H1 (cell line): ENCODE data around the gene CEBPA. TPM values are rescaled to one million over a fixed set of nuclear protein-coding genes. Genes with fewer than 3 reads are reported as not detected.

Experiments
- CTCF ChIA-PET: fragments of 300-600 bp; sonication (Branson Sonifier 250); formaldehyde crosslinking; loops from one replicate; lab custom pipeline; 2021; ENCODE audit not compliant: partially characterized antibody; lab: Charles Lee
- POLR2A ChIA-PET: fragments of 300-600 bp; sonication (Branson Sonifier 250); formaldehyde crosslinking; loops from one replicate; lab custom pipeline; 2021; ENCODE audit warnings: inconsistent platforms; ENCODE audit not compliant: partially characterized antibody; lab: Charles Lee
- DNase-seq, 2 experiments: peaks; one replicate each; pipeline versions ENCODE4 v3.0.0 to v3.0.0-alpha.2; 2010 to 2022; ENCODE audit warnings: low spot score in 2 of 2, low read depth in 1 of 2, mixed read lengths in 1 of 2
- FAIRE-seq: peaks from 2 replicates; lab custom pipeline; 2011; peaks lifted over from hg19 to GRCh38; lab: Jason Lieb, UNC
- H2AFZ ChIP-seq: 2 replicates; pipeline ENCODE4 v1.8.1; 2012; ENCODE audit warnings: low read length, inconsistent platforms
- H2AK5ac ChIP-seq: 2 replicates; pipeline ENCODE4 v1.6.1; 2013; ENCODE audit warnings: low read depth, low read length
- H2BK120ac ChIP-seq: replicated peaks from 2 replicates; pipeline ENCODE3; 2013; ENCODE audit warnings: low read depth, low read length, inconsistent platforms
- H2BK12ac ChIP-seq: 2 replicates; pipeline ENCODE4 v1.6.1; 2013; ENCODE audit warnings: low read depth, low read length
- H2BK15ac ChIP-seq: 2 replicates; pipeline ENCODE4 v1.6.1; 2013; ENCODE audit warnings: low read length
- H2BK20ac ChIP-seq: 2 replicates; pipeline ENCODE4 v1.6.1; 2013; ENCODE audit warnings: low read length
- H2BK5ac ChIP-seq: 2 replicates; pipeline ENCODE4 v1.6.1; 2013; ENCODE audit warnings: low read depth, low read length
- H3K14ac ChIP-seq: 2 replicates; pipeline ENCODE4 v1.6.1; 2013; ENCODE audit warnings: inconsistent platforms; ENCODE audit not compliant: insufficient read length
- H3K18ac ChIP-seq: 2 replicates; pipeline ENCODE4 v1.6.1; 2013; ENCODE audit warnings: low read length; ENCODE audit errors: extremely low read depth
- H3K23ac ChIP-seq: 2 replicates; pipeline ENCODE4 v1.6.1; 2013; ENCODE audit warnings: inconsistent platforms; ENCODE audit not compliant: insufficient read length
- H3K23me2 ChIP-seq: 2 replicates; pipeline ENCODE4 v1.6.1; 2013; ENCODE audit warnings: low read depth, low read length
- H3K27ac ChIP-seq: 2 replicates; pipeline ENCODE4 v1.6.1; 2011; ENCODE audit warnings: low read depth, low read length, inconsistent platforms
- H3K27me3 ChIP-seq, 4 experiments: replicated peaks in 1 of 4; 1 replicate in 1 of 4; 2 replicates in 3 of 4; pipeline versions ENCODE4 v1.6.1 to v1.8.1; 2011 to 2013; ENCODE audit warnings: low read length in 3 of 4, mild to moderate bottlenecking in 3 of 4, inconsistent platforms in 2 of 4, mixed read lengths in 2 of 4, moderate library complexity in 1 of 4; ENCODE audit not compliant: control insufficient read depth in 3 of 4, insufficient read depth in 3 of 4; ENCODE audit errors: extremely low read depth in 1 of 4
- H3K36me3 ChIP-seq, 4 experiments: 2 replicates each; pipeline versions ENCODE4 v1.6.1 to v1.8.1; 2011 to 2013; ENCODE audit warnings: mild to moderate bottlenecking in 4 of 4, low read length in 3 of 4, moderate library complexity in 2 of 4, control low read depth in 1 of 4, inconsistent platforms in 1 of 4; ENCODE audit not compliant: insufficient read depth in 4 of 4, control insufficient read depth in 2 of 4
- H3K4ac ChIP-seq: replicated peaks from 2 replicates; pipeline ENCODE3; 2013; ENCODE audit warnings: low read length, low read depth, mixed read lengths, inconsistent platforms; ENCODE audit not compliant: insufficient read length
- H3K4me1 ChIP-seq, 4 experiments: replicated peaks in 1 of 4; 1 replicate in 1 of 4; 2 replicates in 3 of 4; pipeline versions ENCODE4 v1.6.1 to v1.8.1; 2011 to 2013; ENCODE audit warnings: low read length in 3 of 4, inconsistent platforms in 2 of 4, mixed read lengths in 1 of 4; ENCODE audit not compliant: insufficient read depth in 4 of 4, control insufficient read depth in 3 of 4
- H3K4me2 ChIP-seq, 2 experiments: 2 replicates each; pipeline versions ENCODE4 v1.6.1 to v1.8.1; 2011 to 2013; ENCODE audit warnings: low read depth in 2 of 2, low read length in 2 of 2, control low read depth in 1 of 2, inconsistent platforms in 1 of 2, mild to moderate bottlenecking in 1 of 2; ENCODE audit not compliant: insufficient read depth in 1 of 2
- H3K4me3 ChIP-seq, 4 experiments: fragments of 200-600, 300-600 bp in 1 of 4; sonication (generic), shearing (Covaris generic), sonication (Bioruptor Twin) in 1 of 4; 2 replicates each; pipeline versions ENCODE4 v1.5.1 to v1.8.1; 2011 to 2016; ENCODE audit warnings: low read length in 4 of 4, low read depth in 3 of 4, control low read depth in 2 of 4, inconsistent platforms in 2 of 4, mild to moderate bottlenecking in 2 of 4, mixed read lengths in 1 of 4, moderate library complexity in 1 of 4; ENCODE audit not compliant: insufficient read depth in 2 of 4; ENCODE audit errors: extremely low read depth in 1 of 4
- H3K56ac ChIP-seq: replicated peaks from 2 replicates; pipeline ENCODE3; 2013; ENCODE audit warnings: low read depth, mild to moderate bottlenecking, mixed read lengths, low read length, inconsistent platforms; ENCODE audit not compliant: insufficient read length
- H3K79me1 ChIP-seq: 2 replicates; pipeline ENCODE4 v1.6.1; 2013; ENCODE audit warnings: low read depth, low read length, control low read depth
- H3K79me2 ChIP-seq, 2 experiments: 2 replicates each; pipeline versions ENCODE4 v1.6.1 to v1.8.1; 2012 to 2013; ENCODE audit warnings: low read length in 2 of 2, mild to moderate bottlenecking in 2 of 2, inconsistent platforms in 1 of 2; ENCODE audit not compliant: insufficient read depth in 2 of 2, control insufficient read depth in 1 of 2
- H3K9ac ChIP-seq, 4 experiments: replicated peaks in 1 of 4; 1 replicate in 1 of 4; 2 replicates in 3 of 4; pipeline versions ENCODE4 v1.6.1 to v1.8.1; 2011 to 2013; ENCODE audit warnings: low read depth in 3 of 4, low read length in 3 of 4, control low read depth in 2 of 4, mild to moderate bottlenecking in 2 of 4, moderate library complexity in 2 of 4, inconsistent platforms in 1 of 4; ENCODE audit errors: extremely low read depth in 1 of 4
- H3K9me3 ChIP-seq, 2 experiments: 2 replicates each; pipeline versions ENCODE4 v1.6.1 to v1.8.1; 2012 to 2013; ENCODE audit warnings: mild to moderate bottlenecking in 2 of 2, moderate library complexity in 2 of 2, control low read depth in 1 of 2, inconsistent platforms in 1 of 2, low read depth in 1 of 2, low read length in 1 of 2, mixed read lengths in 1 of 2; ENCODE audit not compliant: insufficient read depth in 2 of 2
- H4K20me1 ChIP-seq, 2 experiments: replicated peaks in 1 of 2; 2 replicates each; pipeline versions ENCODE3 to v1.8.1; 2011 to 2013; ENCODE audit warnings: inconsistent platforms in 2 of 2, low read length in 2 of 2, mild to moderate bottlenecking in 1 of 2; ENCODE audit not compliant: insufficient read depth in 2 of 2, control insufficient read depth in 1 of 2
- H4K5ac ChIP-seq: 2 replicates; pipeline ENCODE4 v1.6.1; 2013; ENCODE audit warnings: low read length, low read depth, mixed read lengths, inconsistent platforms; ENCODE audit not compliant: insufficient read length
- H4K8ac ChIP-seq: 2 replicates; pipeline ENCODE4 v1.8.0; 2013; ENCODE audit warnings: mild to moderate bottlenecking, moderate library complexity, low read length, inconsistent platforms; ENCODE audit not compliant: insufficient read depth; ENCODE audit errors: extremely low read depth
- H4K91ac ChIP-seq: replicated peaks from 2 replicates; pipeline ENCODE3; 2013; ENCODE audit warnings: low read length, mixed read lengths, inconsistent platforms; ENCODE audit not compliant: insufficient read length
- ASH2L ChIP-seq: fragments of 200-600, 300-600 bp; sonication (generic); IDR thresholded peaks from one replicate; pipeline ENCODE4 v1.7.1; 2017; ENCODE audit warnings: low read length
- CBX8 ChIP-seq: fragments of 300-800, 300-1000 bp; sonication (generic); IDR thresholded peaks from 2 replicates; pipeline ENCODE4 v1.7.1; 2016; ENCODE audit warnings: low read depth, low read length, borderline replicate concordance
- GTF2F1 ChIP-seq: IDR thresholded peaks from 2 replicates; pipeline ENCODE4 v1.6.1; 2012; ENCODE audit warnings: low read depth, low read length, improper control_type of control experiment, borderline replicate concordance
- HDAC2 ChIP-seq, 2 experiments: fragments of 300-600 bp in 1 of 2; sonication (generic) in 1 of 2; IDR thresholded peaks; 2 replicates each; pipeline ENCODE4 v1.6.1; 2011 to 2012; ENCODE audit warnings: low read depth in 2 of 2, low read length in 2 of 2, mild to moderate bottlenecking in 2 of 2, moderate library complexity in 2 of 2, borderline replicate concordance in 1 of 2, inconsistent platforms in 1 of 2
- POU5F1 ChIP-seq: IDR thresholded peaks from 2 replicates; pipeline ENCODE4 v1.6.1; 2011; ENCODE audit warnings: low read depth, mild to moderate bottlenecking, low read length, moderate library complexity
- SP1 ChIP-seq: IDR thresholded peaks from 2 replicates; pipeline ENCODE4 v1.6.1; 2011; ENCODE audit warnings: low read depth, low read length
- SRF ChIP-seq: IDR thresholded peaks from 2 replicates; pipeline ENCODE4 v1.6.1; 2011; ENCODE audit warnings: mild to moderate bottlenecking, low read depth, low read length, moderate library complexity
- SUZ12 ChIP-seq: fragments of 200-600 bp; sonication (generic); IDR thresholded peaks from 2 replicates; pipeline ENCODE4 v1.6.1; 2012; ENCODE audit warnings: mild to moderate bottlenecking, inconsistent platforms, low read length, moderate library complexity, mixed read lengths
- USF2 ChIP-seq: IDR thresholded peaks from 2 replicates; pipeline ENCODE4 v1.6.1; 2011; ENCODE audit warnings: low read length, improper control_type of control experiment
- WGBS, 2 experiments: shearing (Covaris generic) in 1 of 2; methylation state at CpG; one replicate each; pipeline versions ENCODE4 v1.1.6 to v1.1.7; 2013 to 2015; ENCODE audit warnings: low lambda C conversion rate in 2 of 2, mixed read lengths in 2 of 2, inconsistent platforms in 1 of 2, low coverage in 1 of 2, missing lambda C conversion rate in 1 of 2; ENCODE audit not compliant: insufficient replicate concordance in 2 of 2, insufficient coverage in 1 of 2, insufficient read length in 1 of 2; ENCODE audit errors: extremely low coverage in 1 of 2, missing lambda C conversion rate in 1 of 2; 5-methylcytosine and 5-hydroxymethylcytosine counted together
- polyA plus RNA-seq, 7 experiments: library from polyadenylated mRNA; depleted of rRNA in 3 of 7; stranded (reverse) in 5 of 7; unstranded in 2 of 7; fragments of >200 nt in 5 of 7; fragments of 200-250 nt in 2 of 7; gene quantifications; 1 replicate in 5 of 7; 2 replicates in 1 of 7; 4 replicates in 1 of 7; pipeline versions ENCODE4 v1.2.1 to v1.2.3, GENCODE V29; 2011 to 2013; ENCODE audit warnings: missing spikeins in 2 of 7, mixed read lengths in 2 of 7
- total RNA-seq: library from RNA; stranded (reverse); fragmentation: NEBNext Ultra II Directional; extraction: Animal tissue kit (Norgen Biotek cat#: 25700); gene quantifications from 2 replicates; pipeline ENCODE4 v1.2.1, GENCODE V29; 2021

CEBPA gene
- total and polyA plus RNA-seq, 2 of the 8 experiments (the other 6 are each of a cell fraction or from before 2014, with no cell fraction given): 2.0 to 2.7 TPM

- DNase-seq (no peak), FAIRE-seq (no peak)
- no peaks in the 10 kb centered on the region for H3K4me1 ChIP-seq
- H2BK15ac ChIP-seq: no peak overlapping the region
- H2BK5ac ChIP-seq: no peak overlapping the region
- no peak overlapping the region for H2BK20ac ChIP-seq
- ChIA-PET POLR2A (no interaction called here), CTCF (no interaction called here)
- H3K27ac ChIP-seq: no peak overlapping the region
- no peak overlapping the region for H4K91ac ChIP-seq
- TF ChIP-seq SUZ12: no peak
- TF ChIP-seq USF2: no peak
- TF ChIP-seq ASH2L: no peak
- TF ChIP-seq SRF: no peak
- no peak for TF ChIP-seq POU5F1
- TF ChIP-seq CBX8: no peak
- TF ChIP-seq HDAC2 (IDR thresholded peaks at IDR 0.05; ENCODE audit: borderline replicate concordance in 1 of 2, low read depth in 2 of 2, low read length in 2 of 2): no peak
- no peak for TF ChIP-seq SP1
- TF ChIP-seq GTF2F1: no peak
- H2AFZ ChIP-seq: no peak overlapping the region
- no peaks in the 10 kb centered on the region for H3K36me3 ChIP-seq
- H3K14ac ChIP-seq: no peak overlapping the region
- no peak overlapping the region for H3K9ac ChIP-seq
- H2BK120ac ChIP-seq: no peak overlapping the region
- no peaks in the 10 kb centered on the region for H3K23me2 ChIP-seq
- WGBS, 2 experiments: 91% methylated on average over 4 of the region's 4 CpGs; no CpG with 5 or more reads in 1 of the 2 experiments
- no peaks in the 10 kb centered on the region for H3K79me2 ChIP-seq
- H4K8ac ChIP-seq: no peak overlapping the region; the same call in 1 of the 2 replicates
- H2AK5ac ChIP-seq: no peak overlapping the region
- no peaks in the 10 kb centered on the region for H3K9me3 ChIP-seq
- no peaks in the 10 kb centered on the region for H3K27me3 ChIP-seq
- no peak overlapping the region for H3K4me3 ChIP-seq
- H3K4ac ChIP-seq: no peak overlapping the region
- no peak overlapping the region for H2BK12ac ChIP-seq
- H3K79me1 ChIP-seq: no peaks in the 10 kb centered on the region
- no peaks in the 10 kb centered on the region for H4K20me1 ChIP-seq
- no peak overlapping the region for H3K4me2 ChIP-seq
- H4K5ac ChIP-seq: no peak overlapping the region
- no peak overlapping the region for H3K18ac ChIP-seq
- H3K23ac ChIP-seq: no peak overlapping the region
- H3K56ac ChIP-seq: no peak overlapping the region
These were observed 30.8 kb upstream of the CEBPA start for GRCh38 chr19:33333151-33333550.
